Measurements from ENCODE around the gene KSR2.
"Not testable (repeated sequence)": the region's sequence is repeated elsewhere in the genome, so short reads cannot be mapped to it uniquely, and the experiment has no call there.

Gene KSR2

GRCh38 chr12:117896009-117896408, 72.8 kb downstream of the KSR2 start:
- H3K4me2 ChIP-seq (ENCODE audit: low read length), result no peak overlapping the region
- H3K79me2 ChIP-seq (ENCODE audit: control insufficient read depth, low read length), result no peaks in the 10 kb centered on the region
- no peaks in the 10 kb centered on the region for H3K4me1 ChIP-seq (ENCODE audit: control insufficient read depth, low read length)
- TF ChIP-seq EZH2phosphoT487 (IDR thresholded peaks at IDR 0.05; ENCODE audit: borderline replicate concordance, low read length) (no peak), CTCF (IDR thresholded peaks at IDR 0.05; ENCODE audit: low read depth, low read length, poor library complexity, severe bottlenecking) (no peak)
- no peaks in the 10 kb centered on the region for H3F3A ChIP-seq (ENCODE audit: control insufficient read depth, insufficient read depth)
- H4K20me1 ChIP-seq (ENCODE audit: control insufficient read depth, insufficient read depth, low read depth, low read length), result no peaks in the 10 kb centered on the region
- no peaks in the 10 kb centered on the region for H3K36me3 ChIP-seq (ENCODE audit: control insufficient read depth, low read length)
- H3K27me3 ChIP-seq (ENCODE audit: control insufficient read depth, low read length), result no peaks in the 10 kb centered on the region
- H3K9me2 ChIP-seq (replicated peaks; ENCODE audit: control insufficient read depth, low read length), result no peaks in the 10 kb centered on the region; the same call in 1 of the 2 replicates
- H3K4me3 ChIP-seq (ENCODE audit: low read length), result no peak overlapping the region
- no peak overlapping the region for H3K27ac ChIP-seq (ENCODE audit: low read depth, low read length)
- no peaks in the 10 kb centered on the region for H3K9me3 ChIP-seq (ENCODE audit: control insufficient read depth, insufficient read depth, low read length)

GRCh38 chr12:117892441-117892840, 76.3 kb downstream of the KSR2 start:
- no peak overlapping the region for H3K27ac ChIP-seq (ENCODE audit: low read depth, low read length)
- H3K79me2 ChIP-seq (ENCODE audit: control insufficient read depth, low read length), result no peaks in the 10 kb centered on the region
- H3K9me2 ChIP-seq (replicated peaks; ENCODE audit: control insufficient read depth, low read length), result no peaks in the 10 kb centered on the region
- no peak overlapping the region for H3K4me2 ChIP-seq (ENCODE audit: low read length)
- no peaks in the 10 kb centered on the region for H3F3A ChIP-seq (ENCODE audit: control insufficient read depth, insufficient read depth)
- TF ChIP-seq EZH2phosphoT487 (IDR thresholded peaks at IDR 0.05; ENCODE audit: borderline replicate concordance, low read length) (no peak), CTCF (IDR thresholded peaks at IDR 0.05; ENCODE audit: low read depth, low read length, poor library complexity, severe bottlenecking) (no peak)
- no peak overlapping the region for H3K4me3 ChIP-seq (ENCODE audit: low read length)
- H3K27me3 ChIP-seq (ENCODE audit: control insufficient read depth, low read length), result peaks cover 15% of the 10 kb centered on the region
- H3K9me3 ChIP-seq (ENCODE audit: control insufficient read depth, insufficient read depth, low read length), result no peaks in the 10 kb centered on the region
- no peaks in the 10 kb centered on the region for H4K20me1 ChIP-seq (ENCODE audit: control insufficient read depth, insufficient read depth, low read depth, low read length)
- H3K4me1 ChIP-seq (ENCODE audit: control insufficient read depth, low read length), result peaks cover 9% of the 10 kb centered on the region
- no peaks in the 10 kb centered on the region for H3K36me3 ChIP-seq (ENCODE audit: control insufficient read depth, low read length)

GRCh38 chr12:117891265-117891664, 77.5 kb downstream of the KSR2 start:
- not testable (repeated sequence) for H3K4me3 ChIP-seq (ENCODE audit: low read length); H3F3A ChIP-seq (ENCODE audit: control insufficient read depth, insufficient read depth); H3K36me3 ChIP-seq (ENCODE audit: control insufficient read depth, low read length); H3K9me2 ChIP-seq (replicated peaks; ENCODE audit: control insufficient read depth, low read length); H4K20me1 ChIP-seq (ENCODE audit: control insufficient read depth, insufficient read depth, low read depth, low read length); H3K9me3 ChIP-seq (ENCODE audit: control insufficient read depth, insufficient read depth, low read length); H3K4me1 ChIP-seq (ENCODE audit: control insufficient read depth, low read length); H3K27ac ChIP-seq (ENCODE audit: low read depth, low read length); H3K4me2 ChIP-seq (ENCODE audit: low read length); H3K79me2 ChIP-seq (ENCODE audit: control insufficient read depth, low read length)
- H3K27me3 ChIP-seq (ENCODE audit: control insufficient read depth, low read length), result peaks cover 15% of the 10 kb centered on the region

GRCh38 chr12:117890644-117891043, 78.1 kb downstream of the KSR2 start:
- H3K36me3 ChIP-seq (ENCODE audit: control insufficient read depth, low read length), result no peaks in the 10 kb centered on the region
- H3K9me3 ChIP-seq (ENCODE audit: control insufficient read depth, insufficient read depth, low read length), result no peaks in the 10 kb centered on the region
- H3K4me1 ChIP-seq (ENCODE audit: control insufficient read depth, low read length), result peaks cover 9% of the 10 kb centered on the region
- no peaks in the 10 kb centered on the region for H3K9me2 ChIP-seq (replicated peaks; ENCODE audit: control insufficient read depth, low read length)
- H3K4me3 ChIP-seq (ENCODE audit: low read length), result no peak overlapping the region
- no peaks in the 10 kb centered on the region for H4K20me1 ChIP-seq (ENCODE audit: control insufficient read depth, insufficient read depth, low read depth, low read length)
- H3F3A ChIP-seq (ENCODE audit: control insufficient read depth, insufficient read depth), result no peaks in the 10 kb centered on the region
- no peak overlapping the region for H3K27ac ChIP-seq (ENCODE audit: low read depth, low read length)
- TF ChIP-seq EZH2phosphoT487 (IDR thresholded peaks at IDR 0.05; ENCODE audit: borderline replicate concordance, low read length) (no peak), CTCF (IDR thresholded peaks at IDR 0.05; ENCODE audit: low read depth, low read length, poor library complexity, severe bottlenecking) (no peak)
- H3K4me2 ChIP-seq (ENCODE audit: low read length), result no peak overlapping the region
- H3K79me2 ChIP-seq (ENCODE audit: control insufficient read depth, low read length), result no peaks in the 10 kb centered on the region
- H3K27me3 ChIP-seq (ENCODE audit: control insufficient read depth, low read length), result peaks cover 15% of the 10 kb centered on the region
